Osteoblast (primary cell): ENCODE measurements around the gene SIRT3. TPM values are rescaled to one million over a fixed set of nuclear protein-coding genes. Genes with fewer than 3 reads are reported as not detected.

ENCODE experiments used
- DNase-seq: peaks from one replicate; pipeline ENCODE4 v3.0.0; 2011; ENCODE audit warnings: low spot score, mixed read lengths; ENCODE audit not compliant: insufficient read length; ENCODE audit errors: missing footprints
- H2AFZ ChIP-seq: 2 replicates; pipeline ENCODE4 v1.6.0; 2011; ENCODE audit warnings: mild to moderate bottlenecking, low read length
- H3K27ac ChIP-seq: 2 replicates; pipeline ENCODE4 v1.5.1; 2011; ENCODE audit warnings: mild to moderate bottlenecking, low read depth, low read length, moderate library complexity
- H3K27me3 ChIP-seq: 2 replicates; pipeline ENCODE4 v1.6.0; 2012; ENCODE audit warnings: mild to moderate bottlenecking, control low read depth, inconsistent platforms, low read length, moderate library complexity; ENCODE audit not compliant: insufficient read depth
- H3K36me3 ChIP-seq: 2 replicates; pipeline ENCODE4 v1.5.1; 2011; ENCODE audit warnings: mild to moderate bottlenecking, low read length, control low read depth, moderate library complexity; ENCODE audit not compliant: insufficient read depth
- H3K4me1 ChIP-seq: 2 replicates; pipeline ENCODE4 v1.5.1; 2011; ENCODE audit warnings: mild to moderate bottlenecking, low read length, control low read depth, moderate library complexity; ENCODE audit not compliant: insufficient read depth
- H3K4me2 ChIP-seq: 2 replicates; pipeline ENCODE4 v1.6.0; 2011; ENCODE audit warnings: mild to moderate bottlenecking, low read length; ENCODE audit not compliant: insufficient read depth
- H3K4me3 ChIP-seq: fragments of 200-600 bp; sonication (generic); 3 replicates; pipeline ENCODE4 v1.5.1; 2012; ENCODE audit warnings: mild to moderate bottlenecking, low read length, inconsistent platforms; ENCODE audit not compliant: insufficient read depth
- H3K79me2 ChIP-seq: 2 replicates; pipeline ENCODE4 v1.6.0; 2012; ENCODE audit warnings: mild to moderate bottlenecking, low read length, control low read depth, inconsistent platforms; ENCODE audit not compliant: insufficient read depth
- H3K9me3 ChIP-seq: 2 replicates; pipeline ENCODE4 v1.5.1; 2011; ENCODE audit warnings: low read depth, low read length, control low read depth
- H4K20me1 ChIP-seq: 2 replicates; pipeline ENCODE4 v1.6.0; 2012; ENCODE audit warnings: mild to moderate bottlenecking, low read length, control low read depth; ENCODE audit not compliant: insufficient read depth
- total RNA-seq: library from RNA; depleted of rRNA; stranded (reverse); fragments of >200 nt; gene quantifications from 2 replicates; pipeline ENCODE4 v1.2.3, GENCODE V29; 2012
- TF ChIP-seq, protein P1 (sequence below): IDR thresholded peaks from 2 replicates; pipeline ENCODE4 v1.5.1; 2011; ENCODE audit warnings: mild to moderate bottlenecking, low read depth, low read length, moderate library complexity; ENCODE audit errors: extremely low read depth

SIRT3 gene
- total RNA-seq, 1 donor, result 11.2 TPM

DNA sequence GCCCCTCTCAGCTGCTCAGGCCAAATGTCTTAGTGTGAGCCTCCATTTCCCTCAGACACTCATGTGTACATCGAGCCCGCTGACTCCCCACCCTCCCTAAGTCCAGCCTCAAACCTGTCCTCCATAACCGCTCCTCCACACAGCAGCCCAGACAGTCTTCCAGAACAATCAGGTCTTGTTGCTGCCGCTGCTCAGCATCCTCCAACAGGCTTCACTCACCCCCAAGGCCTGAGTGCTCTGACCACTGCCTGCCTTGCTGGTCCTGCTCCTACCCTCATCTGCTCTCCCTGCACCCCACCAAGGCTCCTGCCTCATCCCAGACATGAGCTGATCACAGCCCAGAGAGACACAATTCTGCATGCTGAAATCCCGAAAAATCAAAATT is 17.7 kb upstream of the SIRT3 start:
- no peaks in the 10 kb centered on the region for H3K79me2 ChIP-seq
- H3K4me2 ChIP-seq, result no peak overlapping the region
- H3K27me3 ChIP-seq, result peaks cover 2% of the 10 kb centered on the region
- H3K4me3 ChIP-seq, result no peak overlapping the region
- DNase-seq, result no peak
- H3K36me3 ChIP-seq, result peaks cover 42% of the 10 kb centered on the region
- no peaks in the 10 kb centered on the region for H3K9me3 ChIP-seq
- H3K4me1 ChIP-seq, result no peaks in the 10 kb centered on the region
- no peak overlapping the region for H3K27ac ChIP-seq
- H2AFZ ChIP-seq, result no peak overlapping the region
- TF ChIP-seq, protein P1, sequence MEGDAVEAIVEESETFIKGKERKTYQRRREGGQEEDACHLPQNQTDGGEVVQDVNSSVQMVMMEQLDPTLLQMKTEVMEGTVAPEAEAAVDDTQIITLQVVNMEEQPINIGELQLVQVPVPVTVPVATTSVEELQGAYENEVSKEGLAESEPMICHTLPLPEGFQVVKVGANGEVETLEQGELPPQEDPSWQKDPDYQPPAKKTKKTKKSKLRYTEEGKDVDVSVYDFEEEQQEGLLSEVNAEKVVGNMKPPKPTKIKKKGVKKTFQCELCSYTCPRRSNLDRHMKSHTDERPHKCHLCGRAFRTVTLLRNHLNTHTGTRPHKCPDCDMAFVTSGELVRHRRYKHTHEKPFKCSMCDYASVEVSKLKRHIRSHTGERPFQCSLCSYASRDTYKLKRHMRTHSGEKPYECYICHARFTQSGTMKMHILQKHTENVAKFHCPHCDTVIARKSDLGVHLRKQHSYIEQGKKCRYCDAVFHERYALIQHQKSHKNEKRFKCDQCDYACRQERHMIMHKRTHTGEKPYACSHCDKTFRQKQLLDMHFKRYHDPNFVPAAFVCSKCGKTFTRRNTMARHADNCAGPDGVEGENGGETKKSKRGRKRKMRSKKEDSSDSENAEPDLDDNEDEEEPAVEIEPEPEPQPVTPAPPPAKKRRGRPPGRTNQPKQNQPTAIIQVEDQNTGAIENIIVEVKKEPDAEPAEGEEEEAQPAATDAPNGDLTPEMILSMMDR, result no peak
- peaks cover 4% of the 10 kb centered on the region for H4K20me1 ChIP-seq

DNA sequence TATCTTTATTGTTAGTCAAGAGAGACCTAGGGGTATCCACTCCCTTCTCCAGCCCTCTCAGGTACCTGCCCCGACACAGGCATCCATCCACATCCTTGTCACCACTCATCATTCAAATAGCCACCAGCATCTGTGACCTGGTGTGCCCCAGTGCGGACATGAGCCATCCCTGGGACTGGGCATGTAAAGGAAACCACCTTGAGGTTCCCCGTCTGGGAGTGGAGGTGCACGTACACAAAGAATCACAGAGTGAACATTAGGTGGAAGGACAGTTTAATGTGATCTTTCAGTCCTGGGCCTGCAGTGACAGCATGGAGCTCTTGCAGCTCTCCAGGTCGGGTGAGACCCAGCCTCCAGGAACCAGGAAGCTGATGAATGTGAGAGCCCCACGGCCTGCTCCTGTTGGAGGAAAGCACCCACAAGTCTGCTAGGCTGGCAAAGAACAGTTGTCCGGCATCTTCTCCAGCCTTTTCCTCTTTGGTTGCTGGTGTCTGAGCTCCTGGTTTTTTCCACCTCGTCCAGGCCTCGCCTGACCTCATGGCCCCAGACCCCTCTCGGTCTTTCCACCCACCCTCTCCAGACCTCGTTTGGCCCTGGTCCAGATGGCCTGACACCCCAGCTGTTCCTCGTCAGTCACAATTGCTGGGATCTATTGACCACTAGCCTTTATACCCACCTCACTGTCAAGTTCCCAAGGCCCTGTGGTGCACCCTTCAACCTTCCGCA is 17.2 kb upstream of the SIRT3 start:
- Histone ChIP-seq H3K79me2 (no peaks in the 10 kb centered on the region), H3K4me2 (no peak overlapping the region), H3K27ac (no peak overlapping the region), H2AFZ (no peak overlapping the region), H4K20me1 (peaks cover 4% of the 10 kb centered on the region), H3K4me1 (no peaks in the 10 kb centered on the region), H3K36me3 (peaks cover 47% of the 10 kb centered on the region), H3K27me3 (no peaks in the 10 kb centered on the region), H3K4me3 (no peak overlapping the region), H3K9me3 (no peaks in the 10 kb centered on the region)
- TF ChIP-seq, protein P1, result no peak
- DNase-seq, result no peak

DNA sequence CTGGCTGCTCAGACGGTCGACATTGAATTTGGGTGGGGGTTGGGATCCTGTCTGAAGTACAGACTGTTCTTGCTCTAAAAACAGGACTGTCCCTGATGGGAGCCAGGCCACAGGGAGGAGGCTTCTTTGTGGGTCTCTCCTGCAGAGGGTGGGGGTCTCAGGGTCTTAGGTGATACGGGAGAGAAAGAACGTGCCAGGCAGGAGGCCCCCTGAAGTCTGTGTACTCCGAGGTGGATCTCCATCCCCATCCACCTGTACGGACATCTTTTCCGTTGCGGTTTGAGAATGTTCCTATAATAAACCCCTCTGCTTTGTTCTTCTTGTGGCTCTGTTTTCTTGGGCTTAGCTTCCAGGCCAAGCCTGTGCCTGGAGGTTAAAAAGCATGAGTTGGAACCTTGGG is 16.5 kb upstream of the SIRT3 start:
- Histone ChIP-seq H3K9me3 (no peaks in the 10 kb centered on the region), H3K4me1 (no peaks in the 10 kb centered on the region), H4K20me1 (peaks cover 4% of the 10 kb centered on the region), H3K4me2 (no peak overlapping the region), H3K4me3 (no peak overlapping the region), H3K27me3 (no peaks in the 10 kb centered on the region), H2AFZ (no peak overlapping the region), H3K36me3 (peaks cover 54% of the 10 kb centered on the region), H3K27ac (no peak overlapping the region), H3K79me2 (no peaks in the 10 kb centered on the region)
- TF ChIP-seq, protein P1, result no peak
- no peak for DNase-seq

DNA sequence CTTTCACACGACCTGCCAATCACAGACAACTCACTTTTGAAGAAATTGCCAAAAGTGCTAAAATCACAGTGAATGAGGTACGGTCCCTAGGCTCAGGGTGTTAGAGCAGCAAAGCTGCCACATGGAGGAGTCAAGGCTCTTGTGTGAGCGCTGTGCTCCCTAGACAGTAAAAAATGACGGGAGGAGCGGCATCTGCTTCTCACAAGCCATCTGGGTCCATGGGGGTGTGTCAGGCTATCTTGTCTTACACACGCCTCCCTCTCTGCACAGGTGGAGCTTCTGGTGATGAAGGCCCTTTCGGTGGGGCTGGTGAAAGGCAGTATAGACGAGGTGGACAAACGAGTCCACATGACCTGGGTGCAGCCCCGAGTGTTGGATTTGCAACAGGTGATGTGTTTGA is 15.4 kb upstream of the SIRT3 start:
- H3K36me3 ChIP-seq, result peaks cover 65% of the 10 kb centered on the region
- H3K4me3 ChIP-seq, result no peak overlapping the region
- H2AFZ ChIP-seq, result no peak overlapping the region
- no peaks in the 10 kb centered on the region for H3K4me1 ChIP-seq
- TF ChIP-seq, protein P1, result no peak
- no peak for DNase-seq
- H4K20me1 ChIP-seq, result peaks cover 4% of the 10 kb centered on the region
- no peaks in the 10 kb centered on the region for H3K27me3 ChIP-seq
- H3K79me2 ChIP-seq, result no peaks in the 10 kb centered on the region
- H3K9me3 ChIP-seq, result no peaks in the 10 kb centered on the region
- no peak overlapping the region for H3K4me2 ChIP-seq
- H3K27ac ChIP-seq, result no peak overlapping the region
